Measurements from ENCODE around the gene NQO1. TPM values are rescaled to one million over a fixed set of nuclear protein-coding genes. Genes with fewer than 3 reads are reported as not detected.
A peak's percentile ranks its signal among the peaks of the same experiment; 100 is the strongest.

Gene NQO1
- total RNA-seq, 1 experiment from 2014 or later, result 251 TPM

DNA sequence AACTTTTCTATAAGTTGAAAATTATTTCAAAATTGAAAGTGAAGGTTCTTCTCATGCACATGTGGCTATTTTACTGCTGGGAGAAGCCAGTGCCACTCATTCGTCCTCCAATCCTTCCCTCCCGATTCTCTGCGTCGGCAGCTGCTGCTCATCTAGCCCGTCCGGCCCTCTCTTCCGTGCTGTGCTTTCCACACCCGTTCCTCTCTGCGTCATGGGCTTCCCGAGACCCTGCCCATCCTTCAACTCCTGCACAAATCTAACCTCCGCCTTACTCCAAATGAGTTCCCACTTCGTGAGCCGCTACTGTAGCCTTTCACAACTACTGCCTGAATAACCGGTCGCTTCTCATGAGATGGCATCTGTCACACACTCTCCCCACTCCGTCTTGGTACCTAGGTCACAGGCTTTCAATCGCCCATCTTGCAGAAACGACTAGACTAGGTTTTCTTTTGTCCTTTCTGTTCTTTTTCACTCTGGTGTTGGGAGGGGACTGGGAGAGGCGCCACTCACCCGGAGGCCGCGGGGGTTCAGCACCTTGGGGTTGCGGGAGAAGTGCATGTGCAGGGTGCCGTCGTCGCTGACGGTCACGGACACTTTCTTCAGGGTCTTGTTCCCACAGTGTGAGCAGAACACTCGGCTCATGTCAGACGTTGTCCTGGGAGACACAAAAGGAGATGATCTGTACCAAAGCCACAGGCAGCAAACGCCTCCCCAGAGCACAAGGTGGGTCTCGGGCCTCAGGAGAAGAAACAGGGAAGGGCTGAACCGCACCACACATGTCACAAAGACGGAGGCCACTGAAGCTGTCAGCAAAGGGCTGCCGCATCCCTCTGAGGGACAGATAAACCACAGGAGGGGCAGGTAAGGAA is 18.2 kb upstream of the NQO1 start:
- Histone ChIP-seq H3K27ac (ENCODE audit: low read length) (no peak overlapping the region), H3K4me1 (ENCODE audit: insufficient read depth, low read length) (peaks cover 6% of the 10 kb centered on the region; the same call in 1 of the 2 replicates), H3K4me2 (ENCODE audit: low read length) (no peak overlapping the region), H2AFZ (ENCODE audit: low read length) (no peak overlapping the region), H3K9me2 (replicated peaks; ENCODE audit: low read length) (no peaks in the 10 kb centered on the region), H3K79me2 (ENCODE audit: low read length) (0 out of 2 replicates have a peak, but pooled peaks cover 26% of the 10 kb centered on the region), H3F3A (ENCODE audit: low read length, unreplicated experiment) (no peaks in the 10 kb centered on the region), H3K9me3 (ENCODE audit: low read length) (no peaks in the 10 kb centered on the region), H4K20me1 (ENCODE audit: low read length) (0 out of 2 replicates have a peak, but pooled peaks cover 3% of the 10 kb centered on the region), H3K27me3 (ENCODE audit: low read length) (no peaks in the 10 kb centered on the region), H3K36me3 (ENCODE audit: low read depth, low read length) (peaks cover 60% of the 10 kb centered on the region), H3K4me3 (ENCODE audit: low read length) (no peak overlapping the region), H3K9ac (ENCODE audit: low read length) (no peak overlapping the region)
- intact Hi-C loops (cut with micrococcal nuclease), result no loop called here
- CTCF ChIA-PET, result no interaction called here
- TF ChIP-seq EZH2 (IDR thresholded peaks at IDR 0.05; ENCODE audit: low read length, unreplicated experiment) (no peak), EZH2phosphoT487 (IDR thresholded peaks at IDR 0.05; ENCODE audit: borderline replicate concordance, low read length) (no peak), CTCF (conservative IDR thresholded peaks at IDR 0.05; ENCODE audit: low read depth, low read length) (no peak)
- ATAC-seq (no peak), DNase-seq (no peak)
- POLR2A ChIA-PET (ENCODE audit: unreplicated experiment), result no interaction called here
- BruUV-seq (replicated peaks), result no TSS peak

DNA sequence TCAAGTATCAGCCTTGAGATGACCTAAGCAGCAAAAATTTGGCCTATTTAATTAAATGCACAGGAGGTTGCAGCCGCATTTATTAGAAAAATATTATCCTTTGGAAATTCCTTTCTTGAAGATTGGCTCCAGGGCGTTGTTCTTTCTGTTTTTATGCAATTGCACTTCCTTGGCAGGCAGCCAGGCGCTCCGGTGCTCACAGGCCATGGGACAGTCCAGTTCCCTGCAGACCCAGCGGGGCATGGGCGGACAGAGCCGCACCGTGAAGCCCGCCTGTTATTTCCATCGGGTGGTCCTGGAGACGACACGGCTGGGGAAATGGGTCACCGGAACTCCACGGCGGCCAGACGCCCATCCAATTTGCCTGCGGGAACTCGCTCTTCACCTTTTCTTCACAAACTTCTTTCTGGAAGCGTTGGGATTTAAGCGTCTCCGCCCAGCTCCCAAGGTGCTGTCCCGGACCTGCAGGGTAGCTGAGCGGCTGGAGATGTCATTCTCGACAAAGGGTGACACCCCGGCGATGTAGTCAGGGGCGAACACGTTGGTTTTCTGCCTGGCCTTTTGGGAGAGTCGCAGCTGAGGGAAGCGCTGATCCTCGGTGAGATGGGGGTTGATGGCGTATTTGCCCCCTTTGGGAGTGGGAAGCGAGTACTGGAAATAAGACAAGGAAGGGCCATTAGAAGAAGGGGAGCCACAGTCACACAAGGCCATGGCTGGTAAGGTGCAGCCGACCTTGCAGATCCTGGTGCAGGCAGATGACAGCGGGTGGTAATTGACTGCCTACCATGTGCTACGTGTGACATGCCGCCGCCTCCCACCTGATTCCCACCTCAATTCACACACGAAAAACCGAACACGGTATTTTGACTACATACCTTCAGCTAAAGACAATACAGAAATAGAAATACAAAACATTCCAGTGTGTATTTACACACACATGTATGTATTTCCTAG is 15.9 kb upstream of the NQO1 start:
- Histone ChIP-seq H3K79me2 (ENCODE audit: low read length) (0 out of 2 replicates have a peak, but pooled peaks cover 14% of the 10 kb centered on the region), H3K27me3 (ENCODE audit: low read length) (no peaks in the 10 kb centered on the region), H3K9ac (ENCODE audit: low read length) (no peak overlapping the region), H3K9me2 (replicated peaks; ENCODE audit: low read length) (no peaks in the 10 kb centered on the region), H3K4me1 (ENCODE audit: insufficient read depth, low read length) (peaks cover 6% of the 10 kb centered on the region; the same call in 1 of the 2 replicates), H3K36me3 (ENCODE audit: low read depth, low read length) (peaks cover 43% of the 10 kb centered on the region), H3K4me3 (ENCODE audit: low read length) (no peak overlapping the region), H3K9me3 (ENCODE audit: low read length) (no peaks in the 10 kb centered on the region), H4K20me1 (ENCODE audit: low read length) (0 out of 2 replicates have a peak, but pooled peaks cover 3% of the 10 kb centered on the region), H3K4me2 (ENCODE audit: low read length) (peak overlapping the region; percentile 15; the same call in 1 of the 2 replicates), H3F3A (ENCODE audit: low read length, unreplicated experiment) (no peaks in the 10 kb centered on the region), H2AFZ (ENCODE audit: low read length) (no peak overlapping the region), H3K27ac (ENCODE audit: low read length) (peak overlapping the region; percentile 46)
- POLR2A ChIA-PET (ENCODE audit: unreplicated experiment), result no interaction called here
- intact Hi-C loops (cut with micrococcal nuclease), result no loop called here
- ATAC-seq, result peak; percentile 64
- DNase-seq, result peak; percentile 37
- CTCF ChIA-PET, result no interaction called here
- TF ChIP-seq CTCF (conservative IDR thresholded peaks at IDR 0.05; ENCODE audit: low read depth, low read length), result no peak
- TF ChIP-seq EZH2 (IDR thresholded peaks at IDR 0.05; ENCODE audit: low read length, unreplicated experiment), result no peak
- TF ChIP-seq EZH2phosphoT487 (IDR thresholded peaks at IDR 0.05; ENCODE audit: borderline replicate concordance, low read length), result no peak
- TSS peak; percentile 47 for BruUV-seq (replicated peaks)
